H1 (cell line): Measurements from ENCODE around the gene NCKIPSD. TPM values are rescaled to one million over a fixed set of nuclear protein-coding genes. Genes with fewer than 3 reads are reported as not detected.

Experiments
- ASH2L ChIP-seq: fragments of 200-600, 300-600 bp; sonication (generic); IDR thresholded peaks from one replicate; pipeline ENCODE4 v1.7.1; 2017; ENCODE audit warnings: low read length
- BCL11A ChIP-seq, 2 experiments: IDR thresholded peaks; one replicate each; pipeline ENCODE4 v1.6.1; 2011; ENCODE audit warnings: low read depth in 2 of 2, low read length in 2 of 2, mild to moderate bottlenecking in 2 of 2
- CEBPB ChIP-seq: IDR thresholded peaks from 2 replicates; pipeline ENCODE4 v1.6.1; 2012; ENCODE audit warnings: low read depth, low read length
- CHD1 ChIP-seq: IDR thresholded peaks from 2 replicates; pipeline ENCODE4 v1.6.1; 2012; ENCODE audit warnings: low read depth, low read length, improper control_type of control experiment
- EP300 ChIP-seq, 2 experiments: IDR thresholded peaks; 1 replicate in 1 of 2; 2 replicates in 1 of 2; pipeline ENCODE4 v1.6.1; 2011 to 2012; ENCODE audit warnings: low read depth in 2 of 2, low read length in 2 of 2, mild to moderate bottlenecking in 2 of 2, borderline replicate concordance in 1 of 2, inconsistent platforms in 1 of 2, moderate library complexity in 1 of 2
- GTF2F1 ChIP-seq: IDR thresholded peaks from 2 replicates; pipeline ENCODE4 v1.6.1; 2012; ENCODE audit warnings: low read depth, low read length, improper control_type of control experiment, borderline replicate concordance
- JUND ChIP-seq: IDR thresholded peaks from 2 replicates; pipeline ENCODE4 v1.6.1; 2011; ENCODE audit warnings: mild to moderate bottlenecking, improper control_type of control experiment, low read length
- KDM4A ChIP-seq: IDR thresholded peaks from one replicate; pipeline ENCODE4 v1.7.1; 2012; ENCODE audit warnings: low read depth, mild to moderate bottlenecking, moderate library complexity, low read length, inconsistent platforms; ENCODE audit not compliant: severe bottlenecking
- KDM5A ChIP-seq: fragments of 200-600 bp; IDR thresholded peaks from 2 replicates; pipeline ENCODE4 v1.7.1; 2012; ENCODE audit warnings: mild to moderate bottlenecking, low read length, inconsistent platforms, mixed read lengths
- MAFK ChIP-seq: IDR thresholded peaks from 2 replicates; pipeline ENCODE4 v1.6.1; 2012; ENCODE audit warnings: low read depth, mild to moderate bottlenecking, improper control_type of control experiment, low read length
- NRF1 ChIP-seq: IDR thresholded peaks from 2 replicates; pipeline ENCODE4 v1.6.1; 2011; ENCODE audit warnings: mild to moderate bottlenecking, low read depth, low read length, improper control_type of control experiment
- PHF8 ChIP-seq: fragments of 200-600 bp; sonication (generic); conservative IDR thresholded peaks from 2 replicates; pipeline ENCODE4 v1.7.1; 2012; ENCODE audit warnings: low read depth, mild to moderate bottlenecking, inconsistent platforms, low read length, moderate library complexity
- POLR2A ChIP-seq, 2 experiments: IDR thresholded peaks; 1 replicate in 1 of 2; 2 replicates in 1 of 2; pipeline ENCODE4 v1.6.1; 2011; ENCODE audit warnings: low read depth in 2 of 2, low read length in 2 of 2, mild to moderate bottlenecking in 2 of 2; ENCODE audit errors: control extremely low read depth in 1 of 2
- POLR2AphosphoS5 ChIP-seq: IDR thresholded peaks from 2 replicates; pipeline ENCODE4 v1.6.1; 2011; ENCODE audit warnings: low read depth, low read length
- RNF2 ChIP-seq: fragments of 200-900, 300-1000 bp; sonication (generic); IDR thresholded peaks from 2 replicates; pipeline ENCODE4 v1.7.1; 2016; ENCODE audit warnings: borderline replicate concordance, low read depth, mild to moderate bottlenecking, antibody characterized with exemption, low read length; ENCODE audit not compliant: poor library complexity, severe bottlenecking; ENCODE audit errors: missing control alignments
- RXRA ChIP-seq: IDR thresholded peaks from 2 replicates; pipeline ENCODE4 v1.6.1; 2011; ENCODE audit warnings: low read depth, mild to moderate bottlenecking, low read length, moderate library complexity; ENCODE audit not compliant: insufficient read depth
- SAP30 ChIP-seq: fragments of 300-600 bp; sonication (generic); IDR thresholded peaks from 2 replicates; pipeline ENCODE4 v1.7.1; 2012; ENCODE audit warnings: low read length, moderate library complexity, mild to moderate bottlenecking, inconsistent platforms; ENCODE audit not compliant: insufficient read depth, insufficient replicate concordance
- SIX5 ChIP-seq: IDR thresholded peaks from 2 replicates; pipeline ENCODE4 v1.6.1; 2011; ENCODE audit warnings: mild to moderate bottlenecking, low read depth, low read length
- SP2 ChIP-seq: IDR thresholded peaks from 2 replicates; pipeline ENCODE4 v1.6.1; 2012; ENCODE audit warnings: mild to moderate bottlenecking, low read length, inconsistent platforms
- SP4 ChIP-seq: IDR thresholded peaks from 2 replicates; pipeline ENCODE4 v1.6.1; 2012; ENCODE audit warnings: low read length, inconsistent platforms
- SRF ChIP-seq: IDR thresholded peaks from 2 replicates; pipeline ENCODE4 v1.6.1; 2011; ENCODE audit warnings: mild to moderate bottlenecking, low read depth, low read length, moderate library complexity
- TAF7 ChIP-seq: optimal IDR thresholded peaks from 2 replicates; pipeline ENCODE3; 2011; ENCODE audit warnings: low read depth, mild to moderate bottlenecking, inconsistent platforms, low read length, moderate library complexity, borderline replicate concordance
- TBP ChIP-seq: IDR thresholded peaks from 2 replicates; pipeline ENCODE4 v1.6.1; 2011; ENCODE audit warnings: low read depth, low read length, improper control_type of control experiment
- TEAD4 ChIP-seq: IDR thresholded peaks from 2 replicates; pipeline ENCODE4 v1.6.1; 2012; ENCODE audit warnings: low read depth, low read length, inconsistent platforms, mixed read lengths
- polyA plus RNA-seq, 7 experiments: library from polyadenylated mRNA; depleted of rRNA in 3 of 7; stranded (reverse) in 5 of 7; unstranded in 2 of 7; fragments of >200 nt in 5 of 7; fragments of 200-250 nt in 2 of 7; gene quantifications; 1 replicate in 5 of 7; 2 replicates in 1 of 7; 4 replicates in 1 of 7; pipeline versions ENCODE4 v1.2.1 to v1.2.3, GENCODE V29; 2011 to 2013; ENCODE audit warnings: missing spikeins in 2 of 7, mixed read lengths in 2 of 7
- total RNA-seq: library from RNA; stranded (reverse); fragmentation: NEBNext Ultra II Directional; extraction: Animal tissue kit (Norgen Biotek cat#: 25700); gene quantifications from 2 replicates; pipeline ENCODE4 v1.2.1, GENCODE V29; 2021
- TF ChIP-seq, protein P1 (sequence below): IDR thresholded peaks from 2 replicates; pipeline ENCODE4 v1.6.1; 2011; ENCODE audit warnings: low read depth, mild to moderate bottlenecking, low read length; ENCODE audit not compliant: insufficient read depth

The NCKIPSD gene
- total and polyA plus RNA-seq, 2 of the 8 experiments (the other 6 are each of a cell fraction or from before 2014, with no cell fraction given) = 34.7 to 91.8 TPM

DNA sequence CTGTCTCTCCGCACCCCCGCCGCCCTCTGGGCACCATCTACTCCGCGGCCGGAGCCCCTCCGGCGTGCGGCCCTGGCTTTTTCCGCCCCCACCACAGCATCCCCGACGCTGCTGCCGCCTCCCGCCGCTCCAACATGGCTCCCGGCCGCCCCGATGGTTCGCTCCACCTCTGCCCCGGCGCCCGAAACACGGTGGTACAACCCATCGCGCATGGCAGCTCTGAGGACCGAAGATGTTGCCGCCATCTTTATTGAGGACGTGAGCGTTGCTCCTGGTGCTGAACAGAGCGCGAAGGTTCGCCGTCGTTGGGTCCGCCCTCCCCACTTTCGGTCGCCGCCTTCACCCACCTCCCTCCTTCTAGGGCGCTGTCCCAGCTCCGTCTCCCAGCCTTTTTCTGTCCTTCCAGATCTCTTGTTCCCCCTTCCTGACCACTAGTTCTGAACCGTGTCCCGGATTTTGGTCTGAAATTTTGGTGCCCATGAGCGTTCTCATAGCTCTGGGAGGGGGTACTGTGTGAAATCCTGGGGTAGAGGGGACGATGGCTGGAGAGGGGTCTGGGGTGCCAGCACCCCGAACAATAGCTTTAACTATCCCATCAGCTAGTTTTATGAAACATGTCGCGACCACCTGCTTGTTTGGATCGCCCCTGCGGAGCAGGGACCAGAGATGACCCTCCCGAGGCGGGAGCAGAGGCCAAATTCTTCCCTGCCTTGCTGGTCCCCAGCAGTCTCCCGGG is 22.8 kb downstream of the NCKIPSD start, which contains the start of gene CELSR3 (continued):
- TF ChIP-seq KDM4A = peak; percentile 42
- TF ChIP-seq EP300 (IDR thresholded peaks at IDR 0.05; ENCODE audit: borderline replicate concordance in 1 of 2, low read depth in 2 of 2, low read length in 2 of 2) = peak in 1 of 2 experiments; percentile 98; a peak in 2 of 3 replicates
- TF ChIP-seq TEAD4 = no peak
- TF ChIP-seq SAP30 = no peak
- TF ChIP-seq PHF8 = peak; percentile 58
- TF ChIP-seq MAFK = no peak
- TF ChIP-seq CHD1 = peak; percentile 90
- TF ChIP-seq SP4 = no peak
- TF ChIP-seq BCL11A (IDR thresholded peaks at IDR 0.05; ENCODE audit: low read depth in 2 of 2, low read length in 2 of 2) = no peak
- no peak; the same call in 1 of the 2 replicates for TF ChIP-seq GTF2F1
- no peak for TF ChIP-seq SP2
- TF ChIP-seq ASH2L = no peak
- TF ChIP-seq POLR2A (IDR thresholded peaks at IDR 0.05; ENCODE audit: control extremely low read depth in 1 of 2, low read depth in 2 of 2, low read length in 2 of 2) = peak in 1 of 2 experiments; percentile 74; a peak in 1 of 3 replicates
- no peak for TF ChIP-seq KDM5A
- TF ChIP-seq TBP = peak; percentile 86; the same call in 1 of the 2 replicates
- TF ChIP-seq, protein P1, sequence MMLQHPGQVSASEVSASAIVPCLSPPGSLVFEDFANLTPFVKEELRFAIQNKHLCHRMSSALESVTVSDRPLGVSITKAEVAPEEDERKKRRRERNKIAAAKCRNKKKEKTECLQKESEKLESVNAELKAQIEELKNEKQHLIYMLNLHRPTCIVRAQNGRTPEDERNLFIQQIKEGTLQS = no peak
- TF ChIP-seq NRF1 = no peak
- TF ChIP-seq RNF2 = no peak
- TF ChIP-seq TAF7 = peak; percentile 55
- TF ChIP-seq RXRA = no peak
- no peak for TF ChIP-seq SRF
- peak; percentile 93 for TF ChIP-seq JUND
- TF ChIP-seq CEBPB = no peak
- TF ChIP-seq SIX5 = peak; percentile 29; the same call in 1 of the 2 replicates
- TF ChIP-seq POLR2AphosphoS5 = peak; percentile 99
